ENCODE measurements around the gene ARRB2.

The ARRB2 gene

GRCh38 chr17:4739122-4740024 lies 28.9 kb downstream of the ARRB2 start, which contains the start of the genes CXCL16 and ZMYND15:
Gene CXCL16 (minus strand): TSS chr17:4739928. CDS start chr17:4739339, 589 bp downstream.
Gene ZMYND15 (plus strand): TSS chr17:4739833. CDS start chr17:4740549, 716 bp downstream.
- Histone ChIP-seq H3K4me3 (ENCODE audit: low read depth in 1 of 2, low read length in 2 of 2) (peak within 1 kb of the TSS; percentile 85 to 91), H3K36me3 (ENCODE audit: control insufficient read depth in 1 of 2, insufficient read depth in 2 of 2, low read length in 2 of 2) (peaks cover 0 to 13% of the 10 kb centered on the region in 2 donors), H3K27me3 (ENCODE audit: control insufficient read depth in 1 of 2, insufficient read depth in 2 of 2, low read length in 2 of 2) (no peaks in the 10 kb centered on the region), H3K9ac (ENCODE audit: low read depth in 1 of 2, low read length in 2 of 2) (peak within 1 kb of the TSS; percentile 87 to 91), H3K9me3 (ENCODE audit: control insufficient read depth in 1 of 2, low read length in 2 of 2) (no peaks in the 10 kb centered on the region), H3K27ac (ENCODE audit: low read depth, low read length) (peak within 1 kb of the TSS; percentile 86), H3K4me1 (ENCODE audit: control insufficient read depth in 1 of 2, insufficient read depth in 2 of 2, low read length in 2 of 2) (peaks cover 0 to 18% of the 10 kb centered on the region in 2 donors)

- H3K4me1 ChIP-seq (ENCODE audit: control insufficient read depth in 1 of 2, insufficient read depth in 2 of 2, low read length in 2 of 2): peaks cover 0 to 18% of the 10 kb centered on the region in 2 donors
- peaks cover 0 to 7% of the 10 kb centered on the region in 2 donors for H3K36me3 ChIP-seq (ENCODE audit: control insufficient read depth in 1 of 2, insufficient read depth in 2 of 2, low read length in 2 of 2)
- no peaks in the 10 kb centered on the region for H3K9me3 ChIP-seq (ENCODE audit: control insufficient read depth in 1 of 2, low read length in 2 of 2)
- H3K27ac ChIP-seq (ENCODE audit: low read depth, low read length): no peak overlapping the region
- H3K4me3 ChIP-seq (ENCODE audit: low read depth in 1 of 2, low read length in 2 of 2): peak overlapping the region; percentile 85 to 91
- H3K27me3 ChIP-seq (ENCODE audit: control insufficient read depth in 1 of 2, insufficient read depth in 2 of 2, low read length in 2 of 2): peaks cover 0 to under 1% of the 10 kb centered on the region in 2 donors
- H3K9ac ChIP-seq (ENCODE audit: low read depth in 1 of 2, low read length in 2 of 2): peak overlapping the region; percentile 37 to 91
Observed at GRCh38 chr17:4740025-4740351, 29.6 kb downstream of the ARRB2 start.

GRCh38 chr17:4740584-4740983 lies 30.2 kb downstream of the ARRB2 start:
- Histone ChIP-seq H3K4me3 (ENCODE audit: low read depth in 1 of 2, low read length in 2 of 2) (peak overlapping the region in 1 of 2 donors; percentile 91), H3K27me3 (ENCODE audit: control insufficient read depth in 1 of 2, insufficient read depth in 2 of 2, low read length in 2 of 2) (peaks cover 0 to 4% of the 10 kb centered on the region in 2 donors), H3K9me3 (ENCODE audit: control insufficient read depth in 1 of 2, low read length in 2 of 2) (no peaks in the 10 kb centered on the region), H3K9ac (ENCODE audit: low read depth in 1 of 2, low read length in 2 of 2) (peak overlapping the region in 1 of 2 donors; percentile 37), H3K36me3 (ENCODE audit: control insufficient read depth in 1 of 2, insufficient read depth in 2 of 2, low read length in 2 of 2) (peaks cover 0 to 4% of the 10 kb centered on the region in 2 donors), H3K27ac (ENCODE audit: low read depth, low read length) (no peak overlapping the region), H3K4me1 (ENCODE audit: control insufficient read depth in 1 of 2, insufficient read depth in 2 of 2, low read length in 2 of 2) (peaks cover 0 to 18% of the 10 kb centered on the region in 2 donors)

- no peaks in the 10 kb centered on the region for H3K36me3 ChIP-seq (ENCODE audit: control insufficient read depth in 1 of 2, insufficient read depth in 2 of 2, low read length in 2 of 2)
- peaks cover 0 to 18% of the 10 kb centered on the region in 2 donors for H3K4me1 ChIP-seq (ENCODE audit: control insufficient read depth in 1 of 2, insufficient read depth in 2 of 2, low read length in 2 of 2)
- H3K4me3 ChIP-seq (ENCODE audit: low read depth in 1 of 2, low read length in 2 of 2): no peak overlapping the region
- no peak overlapping the region for H3K9ac ChIP-seq (ENCODE audit: low read depth in 1 of 2, low read length in 2 of 2)
- H3K27me3 ChIP-seq (ENCODE audit: control insufficient read depth in 1 of 2, insufficient read depth in 2 of 2, low read length in 2 of 2): peaks cover 0 to 4% of the 10 kb centered on the region in 2 donors
- no peak overlapping the region for H3K27ac ChIP-seq (ENCODE audit: low read depth, low read length)
- no peaks in the 10 kb centered on the region for H3K9me3 ChIP-seq (ENCODE audit: control insufficient read depth in 1 of 2, low read length in 2 of 2)
Observed at GRCh38 chr17:4741544-4741943, 31.1 kb downstream of the ARRB2 start.

GRCh38 chr17:4742133-4742532 lies 31.7 kb downstream of the ARRB2 start:
- Histone ChIP-seq H3K27me3 (ENCODE audit: control insufficient read depth in 1 of 2, insufficient read depth in 2 of 2, low read length in 2 of 2) (peaks cover 0 to 4% of the 10 kb centered on the region in 2 donors), H3K4me3 (ENCODE audit: low read depth in 1 of 2, low read length in 2 of 2) (no peak overlapping the region), H3K9me3 (ENCODE audit: control insufficient read depth in 1 of 2, low read length in 2 of 2) (no peaks in the 10 kb centered on the region), H3K9ac (ENCODE audit: low read depth in 1 of 2, low read length in 2 of 2) (no peak overlapping the region), H3K27ac (ENCODE audit: low read depth, low read length) (no peak overlapping the region), H3K4me1 (ENCODE audit: control insufficient read depth in 1 of 2, insufficient read depth in 2 of 2, low read length in 2 of 2) (peaks cover 0 to 18% of the 10 kb centered on the region in 2 donors), H3K36me3 (ENCODE audit: control insufficient read depth in 1 of 2, insufficient read depth in 2 of 2, low read length in 2 of 2) (no peaks in the 10 kb centered on the region)

- no peaks in the 10 kb centered on the region for H3K36me3 ChIP-seq (ENCODE audit: control insufficient read depth in 1 of 2, insufficient read depth in 2 of 2, low read length in 2 of 2)
- peaks cover 0 to 18% of the 10 kb centered on the region in 2 donors for H3K4me1 ChIP-seq (ENCODE audit: control insufficient read depth in 1 of 2, insufficient read depth in 2 of 2, low read length in 2 of 2)
- peaks cover 0 to 4% of the 10 kb centered on the region in 2 donors for H3K27me3 ChIP-seq (ENCODE audit: control insufficient read depth in 1 of 2, insufficient read depth in 2 of 2, low read length in 2 of 2)
- no peaks in the 10 kb centered on the region for H3K9me3 ChIP-seq (ENCODE audit: control insufficient read depth in 1 of 2, low read length in 2 of 2)
- H3K4me3 ChIP-seq (ENCODE audit: low read depth in 1 of 2, low read length in 2 of 2): no peak overlapping the region
- no peak overlapping the region for H3K9ac ChIP-seq (ENCODE audit: low read depth in 1 of 2, low read length in 2 of 2)
- H3K27ac ChIP-seq (ENCODE audit: low read depth, low read length): no peak overlapping the region
Observed at GRCh38 chr17:4742629-4743028, 32.2 kb downstream of the ARRB2 start.

- Histone ChIP-seq H3K4me1 (ENCODE audit: control insufficient read depth in 1 of 2, insufficient read depth in 2 of 2, low read length in 2 of 2) (peaks cover 0 to 15% of the 10 kb centered on the region in 2 donors), H3K36me3 (ENCODE audit: control insufficient read depth in 1 of 2, insufficient read depth in 2 of 2, low read length in 2 of 2) (no peaks in the 10 kb centered on the region), H3K9ac (ENCODE audit: low read depth in 1 of 2, low read length in 2 of 2) (no peak overlapping the region), H3K4me3 (ENCODE audit: low read depth in 1 of 2, low read length in 2 of 2) (no peak overlapping the region), H3K27me3 (ENCODE audit: control insufficient read depth in 1 of 2, insufficient read depth in 2 of 2, low read length in 2 of 2) (peaks cover 0 to 4% of the 10 kb centered on the region in 2 donors), H3K27ac (ENCODE audit: low read depth, low read length) (no peak overlapping the region), H3K9me3 (ENCODE audit: control insufficient read depth in 1 of 2, low read length in 2 of 2) (no peaks in the 10 kb centered on the region)
Observed at GRCh38 chr17:4743216-4743615, 32.8 kb downstream of the ARRB2 start.

- no peaks in the 10 kb centered on the region for H3K9me3 ChIP-seq (ENCODE audit: control insufficient read depth in 1 of 2, low read length in 2 of 2)
- H3K4me3 ChIP-seq (ENCODE audit: low read depth in 1 of 2, low read length in 2 of 2): no peak overlapping the region
- no peak overlapping the region for H3K9ac ChIP-seq (ENCODE audit: low read depth in 1 of 2, low read length in 2 of 2)
- H3K4me1 ChIP-seq (ENCODE audit: control insufficient read depth in 1 of 2, insufficient read depth in 2 of 2, low read length in 2 of 2): peaks cover 0 to 8% of the 10 kb centered on the region in 2 donors
- no peak overlapping the region for H3K27ac ChIP-seq (ENCODE audit: low read depth, low read length)
- H3K27me3 ChIP-seq (ENCODE audit: control insufficient read depth in 1 of 2, insufficient read depth in 2 of 2, low read length in 2 of 2): peaks cover 3 to 4% of the 10 kb centered on the region in 2 donors
- H3K36me3 ChIP-seq (ENCODE audit: control insufficient read depth in 1 of 2, insufficient read depth in 2 of 2, low read length in 2 of 2): no peaks in the 10 kb centered on the region
Observed at GRCh38 chr17:4743898-4744297, 33.5 kb downstream of the ARRB2 start.

- Histone ChIP-seq H3K36me3 (ENCODE audit: control insufficient read depth in 1 of 2, insufficient read depth in 2 of 2, low read length in 2 of 2) (no peaks in the 10 kb centered on the region), H3K27ac (ENCODE audit: low read depth, low read length) (no peak overlapping the region), H3K4me3 (ENCODE audit: low read depth in 1 of 2, low read length in 2 of 2) (no peak overlapping the region), H3K27me3 (ENCODE audit: control insufficient read depth in 1 of 2, insufficient read depth in 2 of 2, low read length in 2 of 2) (peaks cover 3 to 4% of the 10 kb centered on the region in 2 donors), H3K4me1 (ENCODE audit: control insufficient read depth in 1 of 2, insufficient read depth in 2 of 2, low read length in 2 of 2) (no peaks in the 10 kb centered on the region), H3K9me3 (ENCODE audit: control insufficient read depth in 1 of 2, low read length in 2 of 2) (no peaks in the 10 kb centered on the region), H3K9ac (ENCODE audit: low read depth in 1 of 2, low read length in 2 of 2) (no peak overlapping the region)
Observed at GRCh38 chr17:4744999-4745969, 34.9 kb downstream of the ARRB2 start.
